HG03469 (cell line): Measurements from ENCODE around the gene LPCAT3.
"Not testable (repeated sequence)": the region's sequence is repeated elsewhere in the genome, so short reads cannot be mapped to it uniquely, and the experiment has no call there.

ENCODE experiments used
- ATAC-seq: cut with Tn5 transposase; IDR thresholded peaks from one replicate; pipeline ENCODE4 v1.9.1; 2021; ENCODE audit warnings: mild to moderate bottlenecking, moderate library complexity, moderate number of reproducible peaks; ENCODE audit not compliant: unreplicated experiment

The LPCAT3 gene

DNA sequence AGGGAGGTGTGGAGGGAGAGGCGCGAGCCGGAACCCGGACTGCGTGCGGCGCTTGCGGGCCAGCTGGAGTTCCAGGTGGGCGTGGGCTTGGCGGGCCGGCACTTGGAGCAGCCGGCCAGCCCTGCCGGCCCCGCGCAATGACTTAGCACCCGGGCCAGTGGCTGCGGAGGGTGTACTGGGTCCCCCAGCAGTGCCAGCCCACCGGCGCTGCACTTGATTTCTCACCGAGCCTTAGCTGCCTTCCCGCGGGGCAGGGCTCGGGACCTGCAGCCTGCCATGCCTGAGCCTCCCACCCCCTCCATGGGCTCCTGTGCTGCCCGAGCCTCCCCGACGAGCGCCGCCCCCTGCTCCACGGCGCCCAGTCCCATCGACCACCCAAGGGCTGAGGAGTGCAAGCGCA is 19.1 kb upstream of the LPCAT3 start:
- ATAC-seq = not testable (repeated sequence)

DNA sequence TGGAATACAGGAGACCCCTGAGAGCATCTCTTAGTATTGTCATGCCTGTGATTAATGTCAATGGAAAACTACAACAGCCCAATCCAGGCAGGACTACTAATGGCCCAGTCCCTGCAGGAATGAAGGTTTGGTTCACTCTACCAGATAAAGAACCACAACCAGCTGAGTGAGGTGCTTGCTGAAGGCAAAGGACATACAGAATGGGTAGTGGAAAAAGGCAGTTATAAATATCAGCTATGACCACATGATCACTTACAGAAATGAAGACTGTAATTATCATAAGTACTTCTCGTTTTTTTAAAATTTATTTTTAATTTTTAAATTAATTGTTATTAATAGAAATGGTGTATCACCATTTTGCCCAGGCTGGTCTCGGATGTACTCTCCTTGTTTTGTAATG is 17.2 kb upstream of the LPCAT3 start:
- ATAC-seq = no peak

DNA sequence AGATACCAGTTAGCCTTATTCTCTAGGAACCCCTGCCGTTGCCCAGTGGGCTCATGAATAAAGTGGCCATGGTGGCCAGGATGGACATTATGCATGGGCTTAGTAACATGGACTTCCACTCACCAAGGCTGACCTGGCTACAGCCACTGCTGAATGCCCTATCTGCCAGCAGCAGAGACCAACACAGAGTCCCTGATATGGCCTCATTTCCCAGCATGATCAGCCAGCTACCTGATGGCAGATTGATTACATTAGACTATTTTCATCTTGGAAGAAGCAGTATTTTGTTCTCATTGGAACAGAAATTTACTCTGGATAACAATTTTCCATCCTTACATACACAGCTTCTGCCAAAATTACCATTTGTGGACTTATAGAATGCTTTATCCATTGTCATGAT is 16.2 kb upstream of the LPCAT3 start:
- no peak for ATAC-seq

DNA sequence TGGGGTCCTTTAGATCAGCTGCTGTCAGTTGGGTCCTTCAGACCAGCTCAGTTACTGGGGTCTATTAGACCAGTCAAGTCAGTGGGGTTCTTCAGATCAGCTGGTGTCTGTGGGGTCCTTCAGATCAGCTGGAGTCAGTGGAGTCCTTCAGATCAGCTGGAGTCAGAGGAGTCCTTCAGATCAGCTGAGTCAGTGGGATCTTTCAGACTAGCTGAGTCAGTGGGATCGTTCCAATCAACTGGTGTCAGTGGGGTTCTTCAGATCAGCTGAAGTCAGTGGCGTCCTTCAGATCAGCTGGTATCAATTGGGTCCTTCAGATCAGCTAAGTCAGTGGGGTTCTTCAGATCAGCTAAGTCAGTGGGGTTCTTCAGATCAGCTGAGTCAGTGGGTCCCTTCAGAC is 14.7 kb upstream of the LPCAT3 start:
- no peak for ATAC-seq

DNA sequence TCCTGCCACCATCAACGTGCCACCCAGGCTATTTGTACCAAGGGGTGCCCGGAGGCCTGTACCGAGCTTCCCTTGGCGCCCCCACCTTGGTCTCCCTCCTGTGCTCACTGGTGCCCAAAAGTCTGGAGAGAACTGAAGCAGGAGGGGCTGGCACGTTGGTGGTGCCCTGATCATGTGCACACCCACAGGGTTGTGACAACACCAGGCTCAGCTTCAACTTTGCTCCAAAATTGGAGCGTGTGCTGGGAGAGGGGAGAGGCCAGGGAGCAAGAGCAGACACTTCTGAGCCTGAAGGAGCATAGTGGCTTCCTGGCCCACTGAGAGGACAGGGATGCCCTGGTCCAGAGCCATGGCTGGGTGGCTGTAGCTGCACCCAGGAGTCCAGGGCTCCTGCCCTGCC is 13.0 kb upstream of the LPCAT3 start:
- no peak for ATAC-seq

DNA sequence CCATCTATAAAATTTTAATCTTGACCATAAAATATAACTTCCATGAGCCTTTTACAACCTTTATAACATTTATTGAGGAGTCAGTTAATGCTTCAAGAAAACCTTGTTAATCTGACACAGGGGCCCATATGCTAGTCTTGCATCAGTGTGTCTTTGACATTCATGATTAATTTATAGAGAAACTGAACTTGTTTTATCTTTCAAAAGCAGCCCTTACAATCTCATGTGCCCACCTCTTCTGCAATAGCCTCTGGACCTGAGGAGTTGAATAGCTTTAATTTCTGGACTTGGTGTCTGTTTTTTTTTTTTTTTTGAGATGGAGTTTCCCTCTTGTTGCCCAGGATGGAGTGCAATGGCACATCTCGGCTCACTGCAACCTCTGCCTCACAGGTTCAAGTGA is 8.6 kb upstream of the LPCAT3 start:
- ATAC-seq = no peak

GRCh38 chr12:7023114-7023513 is 4.8 kb upstream of the LPCAT3 start:
- ATAC-seq = no peak

DNA sequence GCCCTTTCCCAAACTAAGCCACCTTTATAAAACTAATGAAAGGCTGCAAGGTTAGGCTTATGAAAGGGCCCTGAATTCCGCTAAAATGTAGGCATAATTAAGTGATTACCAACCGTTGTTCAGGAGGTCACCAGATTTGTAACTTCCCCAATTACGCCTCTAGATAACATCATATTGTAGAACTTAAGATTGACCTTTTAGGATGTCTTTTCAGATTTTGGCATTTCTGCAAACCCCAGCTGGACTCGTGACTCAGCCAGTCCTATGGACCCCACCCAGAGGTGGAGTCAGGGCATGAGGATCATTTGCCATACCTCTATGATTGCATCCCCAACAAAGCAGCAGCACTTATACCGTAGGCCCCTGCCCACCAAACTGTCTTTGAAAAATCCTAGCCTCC is 3.7 kb upstream of the LPCAT3 start:
- ATAC-seq = no peak

GRCh38 chr12:7019043-7019569 is 830 bp upstream of the LPCAT3 start:
- no peak for ATAC-seq

DNA sequence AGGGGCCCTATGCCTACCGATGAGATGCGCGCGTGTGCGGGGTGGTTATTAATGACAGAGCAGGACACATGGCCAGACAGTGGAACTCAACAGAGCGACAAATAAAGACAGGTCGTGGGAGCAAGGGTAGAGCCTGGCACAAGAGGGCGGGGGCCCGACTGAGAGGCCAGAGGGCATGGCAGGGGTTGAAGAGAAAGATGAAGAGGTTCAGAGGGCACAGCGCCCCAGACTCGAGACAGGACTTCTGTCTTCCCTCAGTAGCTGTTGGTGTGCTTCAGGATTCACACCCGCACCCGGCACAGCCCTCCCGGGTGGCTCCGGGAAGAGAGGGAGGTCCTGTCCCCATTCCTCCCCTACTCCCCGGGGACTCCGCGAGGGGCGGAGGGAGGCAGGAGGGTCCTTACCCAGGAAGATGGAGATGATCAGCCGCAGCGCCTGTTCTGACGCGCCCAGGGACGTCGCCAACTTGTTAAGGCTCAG is 366 bp downstream of the LPCAT3 start:
- no peak for ATAC-seq

- no peak for ATAC-seq
Observed at GRCh38 chr12:7016958-7017571, 1.2 kb downstream of the LPCAT3 start.

GRCh38 chr12:7015555-7016370 is 2.5 kb downstream of the LPCAT3 start:
- ATAC-seq = no peak

DNA sequence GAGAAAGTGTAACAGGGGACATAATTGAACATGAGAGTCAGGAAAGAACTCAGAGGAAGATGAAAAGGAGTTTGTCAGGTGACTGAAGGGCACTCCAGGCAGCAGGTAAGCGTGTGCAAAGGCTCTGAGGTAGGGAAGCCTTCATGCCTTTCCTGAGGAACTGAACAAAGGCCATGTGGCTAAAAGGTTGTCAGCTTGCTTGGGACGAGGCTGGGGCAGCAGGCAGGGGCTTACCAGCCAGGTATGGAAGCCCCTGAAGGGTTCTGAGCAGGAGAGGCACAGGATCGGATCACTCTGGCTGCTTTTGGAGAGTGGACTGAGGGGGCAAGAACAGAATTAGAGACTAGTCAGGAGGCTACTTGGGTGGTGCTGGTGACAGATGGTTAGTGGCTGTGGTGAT is 5.2 kb downstream of the LPCAT3 start:
- ATAC-seq = no peak

- ATAC-seq = no peak
Observed at GRCh38 chr12:7012024-7012607, 6.2 kb downstream of the LPCAT3 start.

DNA sequence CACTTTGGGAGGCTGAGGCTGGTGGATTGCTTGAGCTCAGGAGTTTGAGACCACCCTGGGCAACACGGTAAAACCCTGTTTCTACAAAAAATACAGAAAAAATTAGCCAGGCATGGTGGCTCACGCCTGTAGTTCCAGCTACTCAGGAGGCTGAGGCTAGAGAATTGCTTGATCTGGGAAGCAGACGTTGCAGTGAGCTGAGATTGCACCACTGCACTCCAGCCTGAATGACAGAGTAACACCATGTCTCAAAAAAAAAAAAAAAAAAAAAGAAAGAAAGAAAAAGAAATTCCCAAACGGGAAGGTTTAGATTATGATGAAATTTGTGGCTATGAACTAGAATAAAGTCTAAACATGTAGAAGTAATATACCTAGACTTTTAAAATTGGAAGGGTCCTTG is 6.9 kb downstream of the LPCAT3 start:
- not testable (repeated sequence) for ATAC-seq

- ATAC-seq = no peak
Observed at GRCh38 chr12:7009512-7009911, 8.8 kb downstream of the LPCAT3 start.

DNA sequence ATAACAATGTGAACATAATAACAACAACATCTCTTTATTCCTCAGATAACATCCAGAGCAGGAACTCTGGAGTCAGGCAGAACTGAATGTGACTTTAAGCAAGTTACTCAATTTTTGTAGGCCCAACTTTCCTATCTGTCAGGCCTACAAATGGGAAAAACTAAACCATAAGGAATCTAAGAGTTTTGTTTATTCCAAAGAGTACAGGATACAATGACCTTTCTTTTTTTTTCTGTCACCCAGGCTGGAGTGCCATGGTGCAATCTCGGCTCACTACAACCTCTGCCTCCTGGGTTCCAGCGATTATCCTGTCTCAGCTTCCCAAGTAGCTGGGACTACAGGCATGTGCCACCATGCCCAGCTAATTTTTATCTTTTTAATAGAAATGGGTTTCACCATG is 9.4 kb downstream of the LPCAT3 start:
- ATAC-seq = no peak

- no peak for ATAC-seq
Observed at GRCh38 chr12:7006639-7007038, 11.6 kb downstream of the LPCAT3 start.

GRCh38 chr12:7005311-7005710 is 13.0 kb downstream of the LPCAT3 start:
- no peak for ATAC-seq

GRCh38 chr12:7004840-7005239 is 13.4 kb downstream of the LPCAT3 start:
- ATAC-seq = no peak

- no peak for ATAC-seq
Observed at GRCh38 chr12:7004287-7004803, 13.9 kb downstream of the LPCAT3 start.
